ENCODE measurements around the gene C1QTNF7.

The C1QTNF7 gene

GRCh38 chr4:15414551-15415091 is 13.2 kb upstream of the C1QTNF7 start:
- DNase-seq, result no peak

- DNase-seq, result no peak
Observed at GRCh38 chr4:15416357-15417232, 11.2 kb upstream of the C1QTNF7 start.

GRCh38 chr4:15417233-15417660 is 10.6 kb upstream of the C1QTNF7 start:
- no peak for DNase-seq

GRCh38 chr4:15418956-15419355 is 8.9 kb upstream of the C1QTNF7 start:
- no peak for DNase-seq

- no peak for DNase-seq
Observed at GRCh38 chr4:15420642-15421041, 7.2 kb upstream of the C1QTNF7 start.

GRCh38 chr4:15423285-15423711 is 4.5 kb upstream of the C1QTNF7 start:
- no peak for DNase-seq

GRCh38 chr4:15425520-15425919 is 2.3 kb upstream of the C1QTNF7 start:
- DNase-seq, result no peak

- no peak for DNase-seq
Observed at GRCh38 chr4:15427161-15427560, 672 bp upstream of the C1QTNF7 start.

GRCh38 chr4:15428611-15429010 is 778 bp downstream of the C1QTNF7 start:
- no peak for DNase-seq

GRCh38 chr4:15434091-15434490 is 6.3 kb downstream of the C1QTNF7 start:
- no peak for DNase-seq

- DNase-seq, result no peak
Observed at GRCh38 chr4:15434676-15435075, 6.8 kb downstream of the C1QTNF7 start.

- DNase-seq, result peak; percentile 22
Observed at GRCh38 chr4:15436513-15436912, 8.7 kb downstream of the C1QTNF7 start.

- DNase-seq, result no peak
Observed at GRCh38 chr4:15438939-15439524, 11.2 kb downstream of the C1QTNF7 start.

GRCh38 chr4:15443371-15444160 is 15.7 kb downstream of the C1QTNF7 start:
- no peak for DNase-seq

- no peak for DNase-seq
Observed at GRCh38 chr4:15444276-15444675, 16.4 kb downstream of the C1QTNF7 start.

- no peak for DNase-seq
Observed at GRCh38 chr4:15444879-15445547, 17.2 kb downstream of the C1QTNF7 start.

GRCh38 chr4:15451181-15451865 is 23.5 kb downstream of the C1QTNF7 start:
- DNase-seq, result no peak

GRCh38 chr4:15451866-15452765 is 24.3 kb downstream of the C1QTNF7 start:
- DNase-seq, result no peak

GRCh38 chr4:15455290-15455689 is 27.5 kb downstream of the C1QTNF7 start:
- DNase-seq, result no peak

GRCh38 chr4:15457406-15458201 is 29.8 kb downstream of the C1QTNF7 start:
- DNase-seq, result peak; percentile 26

Data from NCI-H345 (cell line).